GM21390 (cell line): ENCODE measurements around the gene SYCE3.

Source experiments
- ATAC-seq: cut with Tn5 transposase; IDR thresholded peaks from one replicate; pipeline ENCODE4 v1.9.1; 2021; ENCODE audit not compliant: unreplicated experiment

Gene SYCE3

GRCh38 chr22:50576806-50577696, 14.3 kb upstream of the SYCE3 start:
- no peak for ATAC-seq

GRCh38 chr22:50576070-50576469, 13.4 kb upstream of the SYCE3 start:
- ATAC-seq, result no peak

- ATAC-seq, result no peak
Observed at GRCh38 chr22:50575426-50575941, 12.8 kb upstream of the SYCE3 start.

GRCh38 chr22:50574383-50574755, 11.7 kb upstream of the SYCE3 start:
- ATAC-seq, result no peak

GRCh38 chr22:50573491-50574382, 11.0 kb upstream of the SYCE3 start:
- no peak for ATAC-seq

GRCh38 chr22:50572965-50573364, 10.2 kb upstream of the SYCE3 start:
- no peak for ATAC-seq

- no peak for ATAC-seq
Observed at GRCh38 chr22:50571264-50572175, 8.8 kb upstream of the SYCE3 start.

GRCh38 chr22:50570861-50571260, 8.1 kb upstream of the SYCE3 start:
- ATAC-seq, result no peak

GRCh38 chr22:50569896-50570535, 7.3 kb upstream of the SYCE3 start:
- no peak for ATAC-seq

GRCh38 chr22:50569041-50569459, 6.3 kb upstream of the SYCE3 start:
- ATAC-seq, result no peak

GRCh38 chr22:50568626-50569025, 5.9 kb upstream of the SYCE3 start:
- no peak for ATAC-seq

- ATAC-seq, result no peak
Observed at GRCh38 chr22:50567721-50568252, 5.1 kb upstream of the SYCE3 start.

- no peak for ATAC-seq
Observed at GRCh38 chr22:50564289-50564688, 1.6 kb upstream of the SYCE3 start.

GRCh38 chr22:50563413-50564160, 868 bp upstream of the SYCE3 start:
- ATAC-seq, result no peak

- ATAC-seq, result no peak
Observed at GRCh38 chr22:50561401-50562358, 1.0 kb downstream of the SYCE3 start.

GRCh38 chr22:50560034-50560433, 2.7 kb downstream of the SYCE3 start:
- ATAC-seq, result no peak

GRCh38 chr22:50556703-50557102, 6.0 kb downstream of the SYCE3 start:
- ATAC-seq, result no peak

- ATAC-seq, result no peak
Observed at GRCh38 chr22:50553310-50553709, 9.4 kb downstream of the SYCE3 start.
